ENCODE measurements around the gene CPNE8.

The CPNE8 gene

DNA sequence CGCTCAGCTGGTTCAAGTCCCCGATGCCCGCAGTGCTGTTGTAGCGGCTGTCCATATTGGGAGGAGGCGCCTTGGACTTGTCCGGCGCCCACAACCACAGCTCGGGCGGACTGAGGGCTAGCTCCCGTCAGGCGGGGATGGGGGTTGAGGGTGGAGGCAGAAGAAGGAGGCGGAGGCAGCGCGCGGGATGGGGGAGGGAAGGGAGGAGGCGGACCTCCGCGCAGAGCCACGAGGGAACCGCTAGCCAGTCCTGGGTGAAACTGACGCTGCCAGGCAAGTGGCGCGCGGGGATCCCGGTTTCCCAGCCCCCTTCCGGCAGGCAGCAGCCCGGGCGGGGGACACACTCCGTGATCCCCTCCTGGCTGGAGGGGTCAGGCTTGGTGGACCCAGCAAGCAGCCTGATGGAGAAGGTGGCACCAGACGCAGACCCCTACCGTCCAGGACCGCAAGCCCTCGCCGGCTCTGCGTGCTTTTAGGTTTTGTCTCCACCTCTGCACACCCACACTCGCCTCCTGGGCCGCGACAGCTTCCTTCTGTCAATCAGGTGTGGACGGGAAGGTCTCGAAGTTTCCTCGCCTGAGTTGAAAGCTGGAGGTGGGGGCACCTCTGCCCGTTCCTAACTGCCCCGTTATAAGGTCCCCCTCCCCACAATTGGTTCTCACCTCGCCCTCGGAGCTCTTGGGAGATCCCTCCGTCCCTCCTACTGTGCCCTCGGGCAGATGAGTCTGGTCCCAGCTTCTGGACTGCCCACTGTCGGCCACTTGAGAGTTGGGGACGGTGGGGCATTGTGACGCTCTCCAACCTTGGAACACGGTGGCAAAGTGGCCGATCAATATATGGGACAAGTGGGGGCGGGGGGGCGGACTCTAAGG is at the start of gene CPNE8:
Gene CPNE8 (minus strand): TSS at position 112 of the 872 bp plus-strand sequence. CDS start 57 bp downstream, at position 55.
- no peak for DNase-seq

DNA sequence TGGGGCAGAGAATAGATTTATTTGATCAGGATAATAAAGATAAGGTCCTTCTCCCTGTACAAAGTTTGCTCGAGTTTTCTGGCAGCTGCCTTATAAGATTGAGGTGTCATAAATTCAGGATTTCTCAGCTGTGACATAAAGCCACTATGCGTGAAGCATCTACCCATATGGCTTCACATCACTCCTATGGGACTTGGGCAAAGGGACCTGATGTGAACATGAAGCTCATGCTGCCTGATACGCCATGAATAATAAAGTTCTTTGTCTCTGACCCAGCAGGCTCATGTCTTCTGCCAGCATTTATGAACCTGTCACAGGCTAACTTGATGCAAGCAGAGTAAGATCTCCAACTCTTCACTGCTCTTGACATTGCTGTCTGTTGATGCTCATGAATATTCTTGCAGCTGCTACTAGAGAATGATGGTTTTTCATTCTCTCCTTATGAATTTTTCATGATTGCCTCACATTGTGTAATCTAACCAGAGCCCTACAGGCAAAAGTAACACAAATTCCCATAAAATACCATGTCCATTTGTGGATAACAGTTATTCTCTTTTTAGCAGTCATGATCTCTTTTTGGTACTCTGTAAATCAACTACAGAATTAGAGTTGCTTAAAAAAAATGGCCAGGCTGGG is 49.0 kb upstream of the CPNE8 start:
- DNase-seq = no peak

DNA sequence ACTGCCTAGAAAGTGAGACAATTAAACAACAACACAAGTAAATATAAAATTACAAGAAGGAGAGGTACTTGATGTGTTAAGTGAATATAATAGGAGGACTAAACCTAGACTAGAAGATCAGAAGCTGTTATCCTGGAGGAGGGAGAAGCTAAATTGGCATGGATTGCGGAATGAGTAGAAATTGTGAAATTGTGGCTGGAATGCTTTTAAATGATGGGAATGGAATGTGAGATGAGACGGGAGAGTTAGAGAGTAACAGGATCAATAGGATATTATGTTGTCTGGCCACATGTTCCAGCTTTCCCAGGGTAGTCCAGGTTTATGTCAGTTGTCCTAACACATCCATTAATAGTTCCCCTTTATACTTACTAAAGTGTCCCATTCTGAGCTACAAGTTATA is 44.0 kb upstream of the CPNE8 start:
- DNase-seq = no peak

DNA sequence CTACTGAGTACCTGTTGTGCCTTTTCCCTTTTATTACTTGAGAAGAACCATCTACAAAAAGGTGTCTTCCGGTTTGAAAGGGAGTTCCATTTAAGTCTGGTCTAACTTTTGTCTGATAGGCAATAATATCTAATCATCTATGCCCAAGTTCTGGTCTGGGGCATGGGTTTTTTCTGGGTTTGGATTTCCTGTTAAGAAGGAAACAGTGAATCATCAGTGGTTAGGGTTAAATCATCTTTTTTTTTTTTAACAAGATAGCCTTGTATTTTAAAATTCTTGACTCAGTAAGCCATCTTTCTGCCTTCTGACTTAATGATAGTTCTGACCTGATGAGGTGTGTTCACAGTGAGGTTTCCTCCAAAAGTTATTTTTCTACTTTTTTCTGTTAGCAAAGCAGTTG is 29.3 kb upstream of the CPNE8 start:
- no peak for DNase-seq

DNA sequence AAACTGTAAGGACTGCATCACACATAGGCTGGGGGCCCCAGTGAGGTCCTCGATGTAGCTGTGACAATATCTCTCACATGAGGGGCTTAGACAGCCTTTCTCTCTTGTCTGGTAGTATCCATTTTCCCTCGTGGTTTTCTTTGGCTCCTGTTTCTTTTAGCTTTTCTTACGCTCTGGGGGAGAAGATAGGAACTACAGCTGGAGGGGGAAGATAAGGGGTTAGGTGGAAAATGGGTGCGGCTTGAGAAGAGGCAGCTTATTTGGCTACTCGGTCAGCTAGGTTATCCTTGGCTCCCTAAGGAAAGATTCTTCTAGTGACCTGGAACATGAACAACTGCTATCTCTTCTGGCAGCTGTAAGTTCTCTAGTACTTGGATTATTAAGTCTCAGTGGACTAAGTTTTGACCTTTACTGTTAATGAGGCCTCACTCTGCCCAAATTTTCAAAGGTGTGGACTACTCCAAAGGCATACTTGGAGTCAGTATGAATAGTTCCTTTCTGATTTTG is 28.7 kb upstream of the CPNE8 start:
- no peak for DNase-seq

DNA sequence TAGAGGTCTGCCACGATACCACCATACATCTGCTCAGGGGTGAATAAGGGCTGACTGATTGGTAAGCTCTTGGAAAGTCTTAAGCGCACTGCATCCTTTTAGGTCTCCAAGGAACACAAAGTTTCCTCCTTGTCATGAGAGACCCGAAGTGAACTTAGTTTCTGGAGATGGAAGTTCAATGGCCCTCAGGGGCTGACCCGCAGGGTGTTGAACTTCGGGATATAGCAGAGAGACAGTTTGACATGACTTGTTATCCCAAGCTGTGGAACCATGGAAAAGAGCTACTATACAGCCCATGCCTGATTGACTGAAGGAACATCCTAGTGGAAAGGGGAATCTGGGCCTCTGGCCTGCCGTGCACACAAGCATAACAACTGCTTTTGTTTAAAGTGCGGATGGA is 26.9 kb upstream of the CPNE8 start:
- DNase-seq = no peak

DNA sequence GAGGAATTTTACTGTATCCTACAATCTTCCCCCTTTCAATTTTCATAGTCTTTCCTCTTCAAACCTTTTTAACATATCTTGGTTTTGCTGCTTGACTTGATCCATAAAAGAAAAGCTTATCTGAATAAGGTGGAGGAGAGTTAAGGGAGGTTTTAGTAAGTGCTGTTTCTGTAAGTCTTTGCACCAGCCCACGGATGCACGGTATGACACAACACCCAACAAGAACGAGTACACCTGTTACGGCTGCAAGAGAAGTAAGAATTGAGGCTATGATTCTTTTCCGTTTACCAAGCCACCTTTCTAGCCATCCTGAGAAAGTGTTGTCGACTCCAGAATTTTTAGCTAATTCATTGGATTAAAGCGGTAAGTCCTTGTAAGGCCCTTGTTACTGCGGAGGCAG is 26.1 kb upstream of the CPNE8 start:
- DNase-seq = no peak

DNA sequence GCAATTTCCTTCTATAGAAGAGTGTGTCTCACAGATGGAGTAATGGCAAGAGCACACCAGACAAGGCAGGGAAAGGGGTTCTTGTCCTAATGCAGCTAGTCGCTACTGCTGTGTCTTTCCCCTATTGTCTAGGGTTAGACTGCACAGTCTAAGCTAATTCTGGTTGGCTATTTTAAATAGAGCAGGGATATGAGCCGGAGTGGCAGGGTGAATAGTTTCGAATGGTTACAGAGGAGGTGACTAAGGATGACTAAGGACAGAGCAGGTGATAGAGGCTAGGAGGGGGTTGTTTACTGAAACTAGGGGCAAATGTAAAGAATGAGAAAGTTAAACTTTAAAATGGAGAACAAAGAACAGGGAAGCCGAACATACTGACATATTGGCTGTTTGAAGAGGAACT is 25.6 kb upstream of the CPNE8 start:
- no peak for DNase-seq

DNA sequence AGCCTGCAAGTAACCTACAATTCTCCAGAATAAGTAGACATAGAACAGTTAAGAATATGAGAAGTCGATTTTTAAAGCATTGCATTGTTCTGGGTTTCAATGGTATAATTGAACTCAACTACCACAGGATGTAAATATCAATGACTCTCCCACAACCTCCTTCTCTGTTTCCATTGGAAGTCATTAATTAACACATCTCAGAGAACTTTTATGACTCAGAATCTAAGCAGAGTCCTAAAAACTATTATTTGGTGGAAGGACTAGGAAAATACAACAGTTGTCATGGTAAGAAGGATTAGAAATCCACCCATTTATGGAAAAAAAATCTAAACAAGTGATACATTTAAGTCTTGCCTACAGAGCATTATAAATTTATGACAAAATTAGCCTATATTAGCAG is 21.1 kb upstream of the CPNE8 start:
- DNase-seq = no peak

DNA sequence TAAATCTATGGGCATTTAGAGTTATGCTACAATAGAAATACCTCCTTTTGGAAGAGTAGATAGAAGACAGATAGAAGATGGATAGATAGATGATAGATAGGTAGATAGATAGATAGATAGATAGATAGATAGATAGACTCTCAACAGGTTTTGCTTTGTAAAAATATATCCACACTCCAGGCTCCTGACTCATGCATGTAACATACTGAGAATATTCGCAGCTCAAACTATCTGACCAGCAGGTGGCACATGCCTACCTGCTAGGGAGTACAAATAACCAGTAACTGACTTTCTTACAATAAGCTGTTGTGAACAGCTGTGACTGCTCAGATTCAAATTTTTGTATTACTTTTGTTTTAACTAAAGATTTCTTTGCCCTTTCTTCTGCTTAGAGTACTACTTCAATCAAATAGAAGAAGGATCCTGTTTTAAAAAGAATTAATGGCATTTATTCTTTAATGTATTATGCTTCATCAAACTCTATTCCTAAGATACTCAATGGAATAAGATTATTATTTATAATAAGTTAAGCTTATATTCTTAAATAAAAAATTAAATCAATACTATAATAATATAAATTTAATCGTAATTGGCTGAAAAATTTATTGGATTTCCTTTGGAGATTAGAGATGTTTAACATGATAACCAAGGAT is 15.8 kb upstream of the CPNE8 start:
- no peak for DNase-seq

DNA sequence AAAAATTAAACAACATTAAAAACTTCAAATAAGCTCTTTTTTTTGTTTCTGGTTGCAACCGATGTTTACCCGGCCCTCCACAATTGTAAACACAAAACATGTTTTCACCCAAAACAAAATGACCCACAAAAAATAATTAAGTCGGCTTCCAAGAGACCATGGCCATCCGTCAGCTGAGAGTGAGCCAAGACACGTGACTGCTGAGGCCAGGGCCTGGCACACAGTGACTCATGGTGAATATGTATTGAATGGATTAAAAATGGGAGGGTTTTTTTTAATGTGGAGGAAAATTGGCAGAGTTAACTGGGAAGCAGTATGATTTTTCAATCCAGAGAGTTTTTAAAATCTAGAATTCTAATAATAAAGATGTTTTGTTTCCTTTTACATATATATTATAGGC is 13.8 kb upstream of the CPNE8 start:
- no peak for DNase-seq

DNA sequence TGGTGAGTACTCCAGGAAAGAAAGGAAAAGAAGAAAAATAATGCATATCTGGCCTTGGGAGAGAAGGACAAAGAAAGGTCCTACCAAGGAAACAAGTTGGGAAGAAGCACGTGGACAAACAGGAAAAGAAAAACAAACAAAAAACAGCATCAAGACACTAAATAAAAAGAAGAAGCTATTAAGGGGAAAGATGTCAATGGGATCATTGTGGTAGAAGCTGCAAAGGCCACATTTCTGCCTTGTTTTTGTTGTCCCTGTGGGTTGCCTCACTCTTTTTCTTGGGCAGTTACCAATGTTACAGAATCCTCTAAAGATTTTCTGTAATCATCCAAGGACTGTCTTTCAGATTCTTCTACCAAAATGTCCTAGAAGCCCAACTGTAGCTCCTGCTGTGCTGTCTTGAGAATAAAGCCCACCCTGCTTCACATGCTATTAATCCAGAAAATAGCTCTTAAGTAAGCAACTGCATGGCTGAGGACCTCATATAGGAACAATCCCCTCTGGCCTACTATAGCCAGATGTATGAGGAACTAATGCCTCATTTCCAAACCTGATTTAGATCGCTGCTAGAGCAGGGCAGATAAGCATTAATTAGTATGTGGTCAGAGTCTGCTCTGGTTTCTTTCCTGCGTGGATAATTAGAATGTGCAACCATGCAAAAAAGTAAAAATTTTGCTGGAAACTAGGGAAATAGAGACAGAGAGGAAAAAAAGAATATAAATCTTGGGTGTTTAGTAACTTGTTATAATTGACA is 10.2 kb upstream of the CPNE8 start:
- no peak for DNase-seq

DNA sequence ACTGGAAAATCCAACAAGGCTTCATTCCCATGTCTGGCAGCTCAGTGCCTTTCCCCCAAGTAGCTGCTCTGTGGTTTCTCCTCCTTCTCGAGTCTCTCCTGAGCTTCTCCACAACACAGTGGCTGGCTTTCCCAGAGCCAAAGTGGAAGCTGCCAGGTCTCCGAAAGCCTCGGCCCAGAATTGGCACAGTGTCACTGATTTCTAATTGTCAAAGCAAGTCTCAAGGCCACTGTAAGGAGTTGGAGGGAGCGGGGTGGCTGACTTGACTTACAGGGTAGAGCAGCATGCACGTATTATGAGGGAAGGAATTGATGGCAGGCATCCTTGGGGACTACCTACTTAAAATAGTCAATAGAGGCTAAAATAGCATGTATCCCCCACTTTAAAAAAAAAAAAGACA is 6.7 kb upstream of the CPNE8 start:
- no peak for DNase-seq

DNA sequence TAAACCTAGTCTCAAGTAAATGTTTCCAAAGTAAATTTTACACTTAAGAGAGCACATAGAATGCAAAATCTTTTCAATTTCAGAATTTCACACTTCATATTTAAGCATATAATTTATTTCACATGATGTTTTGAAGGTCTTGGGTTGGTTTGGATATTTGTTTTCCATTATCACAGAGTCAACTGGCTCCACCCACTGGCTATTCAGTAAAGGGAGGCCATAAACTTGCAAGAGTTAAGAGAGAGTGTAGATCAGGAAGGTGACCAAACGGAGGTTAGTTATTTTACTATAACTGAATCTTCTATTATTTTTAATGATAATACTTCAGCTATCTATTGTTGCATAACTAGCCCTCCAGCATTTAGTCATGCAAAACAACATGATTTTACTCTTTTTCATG is 6.2 kb upstream of the CPNE8 start:
- no peak for DNase-seq

DNA sequence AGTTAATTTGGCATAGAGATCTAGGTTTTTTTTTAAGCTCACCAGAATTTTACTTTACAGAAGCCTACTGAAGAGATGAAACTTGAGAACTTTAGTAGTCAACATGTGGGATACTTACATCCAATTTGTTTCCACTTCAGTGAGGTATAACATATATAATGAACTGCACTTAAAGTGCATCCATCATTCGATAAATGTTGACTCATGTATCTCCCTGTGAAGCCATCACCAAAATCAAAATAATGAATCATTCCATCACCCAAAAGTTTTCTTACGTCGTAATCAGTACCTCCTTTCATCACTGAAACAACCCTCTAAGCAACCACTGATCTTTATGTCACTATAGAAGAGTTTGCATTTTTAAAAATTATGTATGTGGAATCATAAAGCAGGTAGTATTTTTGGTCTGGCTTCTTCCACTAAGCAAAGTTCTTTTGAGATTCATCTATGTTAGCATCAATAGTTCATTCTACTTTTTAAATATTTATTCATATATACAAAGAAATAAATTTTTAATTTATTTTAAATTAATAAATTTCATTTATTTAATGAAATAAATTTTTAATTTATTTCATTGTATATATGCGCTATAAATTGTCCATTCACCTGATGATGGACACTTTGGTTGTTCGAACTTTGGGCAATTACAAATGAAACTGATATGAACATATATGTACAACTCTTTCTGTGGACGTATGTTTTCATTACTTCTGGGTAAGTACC is 2.0 kb upstream of the CPNE8 start:
- no peak for DNase-seq

DNA sequence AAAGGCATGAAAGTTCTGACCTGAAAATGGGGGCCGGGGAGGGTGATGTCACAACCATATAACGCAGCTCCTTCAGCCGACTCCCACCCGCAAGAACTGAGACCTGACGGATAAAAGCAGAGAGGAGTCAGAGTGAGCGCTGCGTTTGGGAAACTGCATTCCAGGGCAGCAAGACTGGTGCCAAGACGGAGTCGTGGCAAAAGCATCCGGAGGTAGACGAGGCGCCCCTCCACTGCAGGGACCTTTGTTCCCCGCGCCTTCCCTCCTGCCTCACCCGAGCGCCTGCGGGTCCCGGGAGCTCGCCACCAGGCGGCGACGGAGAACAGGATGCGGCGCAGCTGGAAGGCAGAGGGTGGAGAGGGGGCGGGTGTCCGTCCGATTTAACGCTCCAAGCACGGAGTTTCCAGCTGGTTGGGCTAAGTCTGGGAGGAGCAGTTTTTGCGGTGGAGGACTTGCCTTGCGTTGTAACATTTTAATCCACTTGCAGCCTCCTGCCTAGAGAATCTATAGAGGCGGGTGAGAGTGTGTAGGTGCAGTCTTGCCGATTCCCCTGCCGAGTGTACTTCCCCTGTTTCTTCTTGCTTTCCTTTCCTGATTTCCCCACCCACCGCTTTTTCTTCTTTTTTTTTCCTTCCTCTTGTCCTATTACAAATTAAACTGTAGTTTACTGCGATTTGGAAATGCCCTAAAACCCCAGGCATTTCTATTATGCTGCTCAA is 1.2 kb upstream of the CPNE8 start:
- DNase-seq = peak; percentile 66

DNA sequence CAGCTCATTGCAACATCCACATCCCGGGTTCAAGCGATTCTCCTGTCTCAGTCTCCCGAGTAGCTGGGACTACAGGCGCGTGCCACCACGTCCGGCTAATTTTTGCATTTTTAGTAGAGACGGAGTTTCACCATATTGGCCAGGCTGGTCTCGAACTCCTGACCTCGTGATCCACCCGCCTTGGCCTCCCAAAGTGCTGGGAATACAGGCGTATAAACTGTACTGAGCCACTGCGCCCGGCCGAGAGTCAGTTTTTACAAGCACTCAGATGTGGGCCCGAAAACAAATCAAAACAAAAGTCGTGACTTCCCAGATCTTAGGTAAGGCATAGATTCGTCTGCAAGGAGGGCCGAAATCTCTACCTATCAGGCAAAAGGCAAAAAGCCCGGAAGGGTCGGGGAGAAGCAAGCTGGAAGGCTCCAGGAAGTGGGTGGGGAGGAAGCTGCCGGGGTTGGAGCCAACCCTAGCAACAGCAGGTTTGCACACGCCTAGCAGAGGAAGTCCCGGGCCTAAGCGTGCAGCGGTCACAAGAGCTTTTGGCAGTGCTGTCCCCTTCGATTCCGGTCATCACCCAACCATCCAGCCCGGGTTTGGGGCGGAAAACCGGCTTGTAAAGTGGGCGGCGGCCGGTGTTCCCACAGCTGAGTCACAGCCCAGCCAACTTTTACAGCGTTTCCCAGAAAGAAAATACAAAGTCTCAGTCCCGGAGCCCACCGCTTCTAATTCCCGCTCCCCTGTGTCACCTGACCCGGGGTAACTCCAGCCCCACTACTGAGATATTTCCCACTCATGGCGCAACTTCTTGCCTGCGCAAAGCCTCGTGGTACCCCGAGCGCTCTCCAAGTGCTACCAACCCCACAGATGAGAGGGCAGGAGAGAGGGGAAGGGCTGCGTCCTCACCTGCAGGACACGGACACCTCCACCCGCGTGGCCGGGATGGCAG is 583 bp downstream of the CPNE8 start:
- no peak for DNase-seq

DNA sequence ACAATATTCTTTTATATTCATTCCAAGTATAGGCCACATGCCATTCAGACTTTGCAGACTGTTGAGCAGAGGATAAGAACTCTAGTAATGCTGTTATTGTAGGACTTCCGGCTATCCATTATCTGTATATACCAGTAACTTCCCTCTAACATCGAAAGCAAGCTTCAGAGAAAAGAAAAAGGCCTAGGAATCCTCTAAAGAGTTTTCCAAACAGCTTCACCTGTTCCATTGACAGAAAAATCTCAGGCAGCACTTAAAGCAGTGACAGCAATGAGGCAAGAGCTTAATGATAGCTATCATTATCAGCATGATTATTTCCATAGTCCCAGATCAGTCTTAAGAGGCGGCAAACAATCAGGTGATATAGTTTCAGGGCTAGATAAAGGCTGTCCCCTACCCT is 1.8 kb downstream of the CPNE8 start:
- no peak for DNase-seq

DNA sequence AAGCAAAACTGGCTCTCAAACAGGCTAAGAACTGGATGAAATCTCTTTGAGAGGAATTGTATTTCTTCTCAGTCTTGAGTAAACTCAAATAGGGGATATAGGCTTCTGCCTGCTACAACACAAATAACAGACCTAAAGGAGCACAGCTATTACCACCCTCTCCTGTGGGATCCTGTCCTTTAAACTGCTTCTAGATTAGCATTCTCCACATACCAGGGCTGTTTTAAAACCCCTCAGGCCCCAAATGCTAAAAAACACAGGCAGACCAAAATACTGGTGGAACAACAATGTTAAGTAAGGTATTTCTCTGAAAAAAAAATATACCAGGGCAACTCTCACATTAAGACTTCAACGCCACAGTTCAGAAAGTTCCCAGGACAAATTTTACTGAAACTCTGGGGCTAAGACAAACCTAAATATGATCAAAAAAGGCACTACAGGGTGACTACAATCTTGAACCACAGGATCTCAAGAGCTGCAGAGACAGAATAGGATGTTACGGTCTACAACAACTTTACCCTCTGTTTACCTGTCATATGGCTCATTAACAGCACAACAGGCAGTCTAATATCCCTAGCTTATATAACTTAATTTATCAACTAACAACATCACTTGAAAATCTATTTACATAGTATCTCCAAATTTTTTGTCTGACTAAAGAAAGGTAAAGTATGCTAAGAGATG is 7.2 kb downstream of the CPNE8 start:
- DNase-seq = no peak

DNA sequence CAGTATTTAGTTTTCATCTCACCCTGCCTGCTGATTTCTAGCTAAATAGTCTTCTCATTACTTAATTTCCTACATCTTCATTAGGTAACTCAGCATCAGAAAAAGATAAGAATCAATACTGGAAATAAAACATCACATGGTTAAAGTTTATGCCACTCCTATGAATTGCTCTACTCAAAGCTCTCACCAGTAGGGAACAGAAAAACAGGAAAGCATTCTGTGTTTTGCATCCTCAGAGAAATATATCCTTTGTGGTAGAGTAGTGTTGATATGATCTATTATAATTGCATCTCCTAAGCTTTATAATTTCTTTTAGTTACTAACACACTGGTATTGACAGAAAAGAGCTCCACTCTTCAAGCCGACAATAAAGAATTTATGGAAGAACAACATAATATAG is 9.9 kb downstream of the CPNE8 start:
- no peak for DNase-seq

All from NCI-H1048 (cell line).